GM12878 (cell line): ENCODE data around the gene OPRL1. TPM values are rescaled to one million over a fixed set of nuclear protein-coding genes. Genes with fewer than 3 reads are reported as not detected.
A peak's percentile ranks its signal among the peaks of the same experiment; 100 is the strongest.

Experiments used
- BCL11A ChIP-seq: IDR thresholded peaks from 2 replicates; pipeline ENCODE4 v1.6.1; 2011; ENCODE audit warnings: low read depth, low read length
- BRCA1 ChIP-seq: IDR thresholded peaks from 2 replicates; pipeline ENCODE4 v1.6.1; 2011; ENCODE audit warnings: low read depth, low read length, improper control_type of control experiment
- CREM ChIP-seq: IDR thresholded peaks from 2 replicates; pipeline ENCODE4 v1.6.1; 2014; ENCODE audit warnings: antibody characterized with exemption, low read depth
- EP300 ChIP-seq, 2 experiments: fragments of 150-350 bp in 1 of 2; IDR thresholded peaks; 2 replicates each; pipeline ENCODE4 v1.6.1; 2011 to 2012; ENCODE audit warnings: low read depth in 2 of 2, low read length in 2 of 2, borderline replicate concordance in 1 of 2, improper control_type of control experiment in 1 of 2, inconsistent platforms in 1 of 2; ENCODE audit not compliant: control insufficient read depth in 1 of 2
- HCFC1 ChIP-seq: fragments of 150-350 bp; IDR thresholded peaks from 2 replicates; pipeline ENCODE4 v1.6.1; 2014; ENCODE audit warnings: low read length
- KAT2A ChIP-seq: conservative IDR thresholded peaks from 2 replicates; pipeline ENCODE4 v1.6.1; 2011; ENCODE audit warnings: low read depth, low read length; ENCODE audit not compliant: control insufficient read depth
- LARP7 ChIP-seq: fragments of 450-650 bp; IDR thresholded peaks from 2 replicates; pipeline ENCODE4 v1.6.1; 2017; ENCODE audit warnings: mild to moderate bottlenecking
- NFXL1 ChIP-seq: fragments of 450-650 bp; IDR thresholded peaks from 2 replicates; pipeline ENCODE4 v1.6.1; 2017; ENCODE audit warnings: antibody characterized with exemption, mild to moderate bottlenecking, borderline replicate concordance
- NFYB ChIP-seq: IDR thresholded peaks from 2 replicates; pipeline ENCODE4 v1.6.1; 2011; ENCODE audit warnings: low read depth, mild to moderate bottlenecking, low read length, improper control_type of control experiment, moderate library complexity; ENCODE audit not compliant: insufficient read depth
- POLR2A ChIP-seq: IDR thresholded peaks from 2 replicates; pipeline ENCODE4 v1.6.1; 2011; ENCODE audit warnings: low read depth, mild to moderate bottlenecking, low read length
- SMAD1 ChIP-seq: fragments of 450-650 bp; IDR thresholded peaks from 2 replicates; pipeline ENCODE4 v1.6.1; 2018; ENCODE audit warnings: mild to moderate bottlenecking, low read depth; ENCODE audit not compliant: partially characterized antibody
- STAT1 ChIP-seq: fragments of 450-650 bp; conservative IDR thresholded peaks from 2 replicates; pipeline ENCODE4 v1.6.1; 2014; ENCODE audit warnings: antibody characterized with exemption, mild to moderate bottlenecking
- SUPT20H ChIP-seq: IDR thresholded peaks from 2 replicates; pipeline ENCODE4 v1.6.1; 2011; ENCODE audit warnings: low read depth, mild to moderate bottlenecking, low read length, moderate library complexity, borderline replicate concordance; ENCODE audit not compliant: control insufficient read depth
- TAF1 ChIP-seq: IDR thresholded peaks from 2 replicates; pipeline ENCODE4 v1.6.1; 2011; ENCODE audit warnings: mild to moderate bottlenecking, low read depth, low read length, borderline replicate concordance
- polyA plus RNA-seq, 11 experiments: library from polyadenylated mRNA; depleted of rRNA in 4 of 11; unstranded in 6 of 11; stranded (reverse) in 5 of 11; fragments of >200 nt; fragmentation: Nextera tagmentation in 4 of 11; fragmentation: Illumina TruSeq in 1 of 11; extraction: Ambion mirVana in 4 of 11; extraction: Trizol in 1 of 11; gene quantifications; 1 replicate in 1 of 11; 2 replicates in 10 of 11; pipeline versions ENCODE4 v1.2.1 to v1.2.3, GENCODE V29; 2011 to 2016; ENCODE audit warnings: inconsistent platforms in 2 of 11, missing spikeins in 2 of 11, low read depth in 1 of 11
- total RNA-seq, 4 experiments: library from RNA; depleted of rRNA in 3 of 4; stranded (reverse); fragments of >200 nt in 3 of 4; fragmentation: Illumina TruSeq in 1 of 4; extraction: Trizol in 1 of 4; gene quantifications; 2 replicates each; pipeline versions ENCODE4 v1.2.1 to v1.2.3, GENCODE V29; 2013 to 2021
- TF ChIP-seq, protein P1 (sequence below): IDR thresholded peaks from 2 replicates; pipeline ENCODE4 v1.6.1; 2012; ENCODE audit warnings: mild to moderate bottlenecking, low read depth, low read length
- TF ChIP-seq, protein P2 (sequence below): fragments of 450-650 bp; IDR thresholded peaks from 2 replicates; pipeline ENCODE4 v1.6.1; 2016; ENCODE audit warnings: mild to moderate bottlenecking
- TF ChIP-seq, protein P3 (sequence below): IDR thresholded peaks from 2 replicates; pipeline ENCODE4 v1.6.1; 2011; ENCODE audit warnings: borderline replicate concordance, low read depth, mild to moderate bottlenecking, moderate library complexity, low read length; ENCODE audit not compliant: insufficient read depth, poor library complexity, severe bottlenecking
- TF ChIP-seq, protein P4 (sequence below): IDR thresholded peaks from 2 replicates; pipeline ENCODE4 v1.6.1; 2012; ENCODE audit warnings: low read depth, low read length, improper control_type of control experiment
- TF ChIP-seq, protein P5 (sequence below): fragments of 450-650 bp; IDR thresholded peaks from 2 replicates; pipeline ENCODE4 v1.6.1; 2016; ENCODE audit warnings: mild to moderate bottlenecking

The OPRL1 gene
- total and polyA plus RNA-seq, 10 of the 15 experiments (the other 5 are each of a cell fraction or from before 2014, with no cell fraction given): 0.04 to 0.41 (median 0.24) TPM; not detected in 1

DNA sequence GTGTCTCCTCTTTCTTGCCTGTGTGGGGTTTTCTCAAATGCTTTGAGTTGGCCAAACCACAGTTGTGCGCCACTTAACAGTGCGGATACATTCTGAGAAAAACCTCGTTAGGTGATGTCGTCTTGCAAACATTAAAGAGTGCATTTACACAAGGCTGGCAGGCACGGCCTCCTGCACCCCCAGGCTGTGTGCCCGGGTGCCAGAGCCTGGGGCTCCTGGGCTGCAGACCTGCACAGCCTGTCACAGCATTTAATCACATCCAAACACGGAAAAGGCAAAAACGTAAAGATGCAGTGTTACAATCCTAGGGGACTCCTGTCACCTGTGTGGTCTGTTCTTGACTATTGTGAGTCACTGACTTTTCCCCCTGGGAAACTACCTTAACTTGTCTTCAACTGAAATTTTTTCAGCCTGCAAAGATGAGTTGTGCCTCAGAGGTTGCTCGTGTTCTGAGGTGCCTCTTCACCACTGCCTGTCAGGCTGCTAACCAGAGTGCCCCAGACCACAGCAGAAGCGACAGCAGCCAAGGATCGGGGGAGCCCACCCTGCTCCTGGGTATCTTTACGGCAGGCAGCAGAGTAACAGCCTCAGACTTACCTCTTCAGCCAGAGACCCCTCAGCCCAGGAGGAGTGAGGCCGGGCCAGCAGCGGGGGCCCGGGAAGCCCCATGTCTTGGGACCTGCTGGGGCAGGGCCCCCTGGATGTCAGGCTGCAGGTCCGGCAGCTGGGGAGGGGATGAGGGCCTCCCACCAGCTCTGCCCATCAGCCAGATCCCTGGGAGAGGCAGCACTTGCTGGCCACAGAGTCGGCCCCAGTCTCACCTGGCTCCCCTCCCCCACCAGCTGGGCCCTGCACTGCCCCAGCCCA, 44.6 kb upstream of the OPRL1 start (continued):
- TF ChIP-seq, protein P1, sequence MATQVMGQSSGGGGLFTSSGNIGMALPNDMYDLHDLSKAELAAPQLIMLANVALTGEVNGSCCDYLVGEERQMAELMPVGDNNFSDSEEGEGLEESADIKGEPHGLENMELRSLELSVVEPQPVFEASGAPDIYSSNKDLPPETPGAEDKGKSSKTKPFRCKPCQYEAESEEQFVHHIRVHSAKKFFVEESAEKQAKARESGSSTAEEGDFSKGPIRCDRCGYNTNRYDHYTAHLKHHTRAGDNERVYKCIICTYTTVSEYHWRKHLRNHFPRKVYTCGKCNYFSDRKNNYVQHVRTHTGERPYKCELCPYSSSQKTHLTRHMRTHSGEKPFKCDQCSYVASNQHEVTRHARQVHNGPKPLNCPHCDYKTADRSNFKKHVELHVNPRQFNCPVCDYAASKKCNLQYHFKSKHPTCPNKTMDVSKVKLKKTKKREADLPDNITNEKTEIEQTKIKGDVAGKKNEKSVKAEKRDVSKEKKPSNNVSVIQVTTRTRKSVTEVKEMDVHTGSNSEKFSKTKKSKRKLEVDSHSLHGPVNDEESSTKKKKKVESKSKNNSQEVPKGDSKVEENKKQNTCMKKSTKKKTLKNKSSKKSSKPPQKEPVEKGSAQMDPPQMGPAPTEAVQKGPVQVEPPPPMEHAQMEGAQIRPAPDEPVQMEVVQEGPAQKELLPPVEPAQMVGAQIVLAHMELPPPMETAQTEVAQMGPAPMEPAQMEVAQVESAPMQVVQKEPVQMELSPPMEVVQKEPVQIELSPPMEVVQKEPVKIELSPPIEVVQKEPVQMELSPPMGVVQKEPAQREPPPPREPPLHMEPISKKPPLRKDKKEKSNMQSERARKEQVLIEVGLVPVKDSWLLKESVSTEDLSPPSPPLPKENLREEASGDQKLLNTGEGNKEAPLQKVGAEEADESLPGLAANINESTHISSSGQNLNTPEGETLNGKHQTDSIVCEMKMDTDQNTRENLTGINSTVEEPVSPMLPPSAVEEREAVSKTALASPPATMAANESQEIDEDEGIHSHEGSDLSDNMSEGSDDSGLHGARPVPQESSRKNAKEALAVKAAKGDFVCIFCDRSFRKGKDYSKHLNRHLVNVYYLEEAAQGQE: no peak
- TF ChIP-seq, protein P2, sequence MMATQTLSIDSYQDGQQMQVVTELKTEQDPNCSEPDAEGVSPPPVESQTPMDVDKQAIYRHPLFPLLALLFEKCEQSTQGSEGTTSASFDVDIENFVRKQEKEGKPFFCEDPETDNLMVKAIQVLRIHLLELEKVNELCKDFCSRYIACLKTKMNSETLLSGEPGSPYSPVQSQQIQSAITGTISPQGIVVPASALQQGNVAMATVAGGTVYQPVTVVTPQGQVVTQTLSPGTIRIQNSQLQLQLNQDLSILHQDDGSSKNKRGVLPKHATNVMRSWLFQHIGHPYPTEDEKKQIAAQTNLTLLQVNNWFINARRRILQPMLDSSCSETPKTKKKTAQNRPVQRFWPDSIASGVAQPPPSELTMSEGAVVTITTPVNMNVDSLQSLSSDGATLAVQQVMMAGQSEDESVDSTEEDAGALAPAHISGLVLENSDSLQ: peak; percentile 69
- TF ChIP-seq STAT1: no peak
- peak; percentile 56 to 73; a peak in 2 of 4 replicates for TF ChIP-seq EP300 (IDR thresholded peaks at IDR 0.05; ENCODE audit: borderline replicate concordance in 1 of 2, control insufficient read depth in 1 of 2, low read depth in 2 of 2, low read length in 2 of 2)
- peak; percentile 53 for TF ChIP-seq POLR2A
- TF ChIP-seq LARP7: no peak
- TF ChIP-seq, protein P3, sequence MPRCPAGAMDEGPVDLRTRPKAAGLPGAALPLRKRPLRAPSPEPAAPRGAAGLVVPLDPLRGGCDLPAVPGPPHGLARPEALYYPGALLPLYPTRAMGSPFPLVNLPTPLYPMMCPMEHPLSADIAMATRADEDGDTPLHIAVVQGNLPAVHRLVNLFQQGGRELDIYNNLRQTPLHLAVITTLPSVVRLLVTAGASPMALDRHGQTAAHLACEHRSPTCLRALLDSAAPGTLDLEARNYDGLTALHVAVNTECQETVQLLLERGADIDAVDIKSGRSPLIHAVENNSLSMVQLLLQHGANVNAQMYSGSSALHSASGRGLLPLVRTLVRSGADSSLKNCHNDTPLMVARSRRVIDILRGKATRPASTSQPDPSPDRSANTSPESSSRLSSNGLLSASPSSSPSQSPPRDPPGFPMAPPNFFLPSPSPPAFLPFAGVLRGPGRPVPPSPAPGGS: peak; percentile 13
- TF ChIP-seq KAT2A: no peak
- TF ChIP-seq, protein P4, sequence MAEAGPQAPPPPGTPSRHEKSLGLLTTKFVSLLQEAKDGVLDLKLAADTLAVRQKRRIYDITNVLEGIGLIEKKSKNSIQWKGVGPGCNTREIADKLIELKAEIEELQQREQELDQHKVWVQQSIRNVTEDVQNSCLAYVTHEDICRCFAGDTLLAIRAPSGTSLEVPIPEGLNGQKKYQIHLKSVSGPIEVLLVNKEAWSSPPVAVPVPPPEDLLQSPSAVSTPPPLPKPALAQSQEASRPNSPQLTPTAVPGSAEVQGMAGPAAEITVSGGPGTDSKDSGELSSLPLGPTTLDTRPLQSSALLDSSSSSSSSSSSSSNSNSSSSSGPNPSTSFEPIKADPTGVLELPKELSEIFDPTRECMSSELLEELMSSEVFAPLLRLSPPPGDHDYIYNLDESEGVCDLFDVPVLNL: no peak
- TF ChIP-seq TAF1: peak; percentile 55; the same call in 1 of the 2 replicates
- no peak for TF ChIP-seq SUPT20H
- TF ChIP-seq CREM: peak; percentile 53
- TF ChIP-seq SMAD1: peak; percentile 12
- TF ChIP-seq, protein P5, sequence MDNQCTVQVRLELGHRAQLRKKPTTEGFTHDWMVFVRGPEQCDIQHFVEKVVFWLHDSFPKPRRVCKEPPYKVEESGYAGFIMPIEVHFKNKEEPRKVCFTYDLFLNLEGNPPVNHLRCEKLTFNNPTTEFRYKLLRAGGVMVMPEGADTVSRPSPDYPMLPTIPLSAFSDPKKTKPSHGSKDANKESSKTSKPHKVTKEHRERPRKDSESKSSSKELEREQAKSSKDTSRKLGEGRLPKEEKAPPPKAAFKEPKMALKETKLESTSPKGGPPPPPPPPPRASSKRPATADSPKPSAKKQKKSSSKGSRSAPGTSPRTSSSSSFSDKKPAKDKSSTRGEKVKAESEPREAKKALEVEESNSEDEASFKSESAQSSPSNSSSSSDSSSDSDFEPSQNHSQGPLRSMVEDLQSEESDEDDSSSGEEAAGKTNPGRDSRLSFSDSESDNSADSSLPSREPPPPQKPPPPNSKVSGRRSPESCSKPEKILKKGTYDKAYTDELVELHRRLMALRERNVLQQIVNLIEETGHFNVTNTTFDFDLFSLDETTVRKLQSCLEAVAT: peak; percentile 72; the same call in 1 of the 2 replicates
- TF ChIP-seq NFYB: no peak
- TF ChIP-seq BRCA1: no peak
- TF ChIP-seq BCL11A: peak; percentile 15; the same call in 1 of the 2 replicates
- no peak for TF ChIP-seq NFXL1
- no peak; the same call in 1 of the 2 replicates for TF ChIP-seq HCFC1
